Testis (tissue), 3 donors: ENCODE results near the gene KRT6B. TPM values are rescaled to one million over a fixed set of nuclear protein-coding genes. Genes with fewer than 3 reads are reported as not detected.

Experiments
- DNase-seq: peaks from one replicate; pipeline ENCODE4 v3.0.0-alpha.2; 2019
- H3K27ac ChIP-seq, 2 donors: fragments of 200-600 bp; sonication (generic); one replicate each; pipeline ENCODE4 v1.5.1; 2019
- H3K27me3 ChIP-seq: fragments of 200-600 bp; sonication (generic); one replicate; pipeline ENCODE4 v1.5.1; 2019
- H3K36me3 ChIP-seq: fragments of 200-600 bp; sonication (generic); one replicate; pipeline ENCODE4 v1.5.1; 2017; ENCODE audit warnings: low read depth; ENCODE audit errors: missing control alignments
- H3K4me1 ChIP-seq: fragments of 200-600 bp; sonication (generic); one replicate; pipeline ENCODE4 v1.5.1; 2019
- H3K4me3 ChIP-seq, 2 donors: fragments of 200-600 bp; sonication (generic); one replicate each; pipeline ENCODE4 v1.5.1; 2017 to 2019
- H3K9me3 ChIP-seq: fragments of 200-600 bp; sonication (generic); one replicate; pipeline ENCODE4 v1.5.1; 2017
- CTCF ChIP-seq, 3 experiments: fragments of 450-650 bp in 2 of 3; fragments of 200-600 bp in 1 of 3; sonication (generic) in 1 of 3; IDR thresholded peaks; one replicate each; pipeline ENCODE4 v1.5.1; 2016 to 2019; ENCODE audit warnings: antibody characterized with exemption in 3 of 3, mild to moderate bottlenecking in 2 of 3, moderate library complexity in 1 of 3
- POLR2A ChIP-seq: fragments of 450-650 bp; IDR thresholded peaks from one replicate; pipeline ENCODE4 v1.6.1; 2017; ENCODE audit warnings: antibody characterized with exemption, mild to moderate bottlenecking, moderate library complexity
- WGBS, 2 donors: methylation state at CpG; one replicate each; pipeline ENCODE4 v1.1.5; 2018; 5-methylcytosine and 5-hydroxymethylcytosine counted together
- intact Hi-C: fragments of 100-400 bp; cut with DNase I; formaldehyde crosslinking; loops from one replicate; pipeline ENCODE4 v1.15.1; 2023; ENCODE audit warnings: low total_unique reads
- polyA plus RNA-seq: library from polyadenylated mRNA; stranded (reverse); fragments of 350-450 nt; fragmentation: Illumina TruSeq; extraction: RNeasy Lipid Tissue Mini Kit (QIAGEN cat#74804); gene quantifications from one replicate; pipeline ENCODE4 v1.2.3, GENCODE V29; 2014; ENCODE audit warnings: low read depth, low replicate concordance; ENCODE audit not compliant: insufficient read depth
- total RNA-seq, 2 donors: library from RNA; depleted of rRNA; stranded (reverse); fragments of >200 nt; gene quantifications; one replicate each; pipeline ENCODE4 v1.2.3, GENCODE V29; 2016

The KRT6B gene
- total and polyA plus RNA-seq, 3 donors from 2014 or later = 0.19 TPM; not detected in 2

- Histone ChIP-seq H3K9me3 (no peaks in the 10 kb centered on the region), H3K4me1 (no peaks in the 10 kb centered on the region), H3K36me3 (no peaks in the 10 kb centered on the region), H3K4me3 (no peak overlapping the region), H3K27ac (no peak overlapping the region), H3K27me3 (no peaks in the 10 kb centered on the region)
- intact Hi-C loops = no loop called here
- WGBS, 2 donors = 69 to 70% methylated on average over 9 of the region's 9 CpGs
- DNase-seq = no peak
- TF ChIP-seq CTCF (IDR thresholded peaks at IDR 0.05) (no peak), POLR2A (no peak)
These were observed 15.7 kb downstream of the KRT6B start for GRCh38 chr12:52436000-52436827.

GRCh38 chr12:52435659-52435999 is 16.3 kb downstream of the KRT6B start:
- no peaks in the 10 kb centered on the region for H3K4me1 ChIP-seq
- H3K27me3 ChIP-seq = no peaks in the 10 kb centered on the region
- no peak overlapping the region for H3K27ac ChIP-seq
- no peak for DNase-seq
- 90 to 91% methylated on average over 6 of the region's 6 CpGs for WGBS, 2 donors
- TF ChIP-seq POLR2A = no peak
- TF ChIP-seq CTCF (IDR thresholded peaks at IDR 0.05) = no peak
- no peaks in the 10 kb centered on the region for H3K9me3 ChIP-seq
- intact Hi-C loops = no loop called here
- no peak overlapping the region for H3K4me3 ChIP-seq
- H3K36me3 ChIP-seq = no peaks in the 10 kb centered on the region

GRCh38 chr12:52434760-52435530 is 17.0 kb downstream of the KRT6B start:
- Histone ChIP-seq H3K27ac (no peak overlapping the region), H3K27me3 (no peaks in the 10 kb centered on the region), H3K9me3 (no peaks in the 10 kb centered on the region), H3K4me1 (no peaks in the 10 kb centered on the region), H3K4me3 (no peak overlapping the region), H3K36me3 (no peaks in the 10 kb centered on the region)
- TF ChIP-seq CTCF (IDR thresholded peaks at IDR 0.05) (no peak), POLR2A (no peak)
- WGBS, 2 donors = 88 to 90% methylated on average over 6 of the region's 6 CpGs
- intact Hi-C loops = no loop called here
- DNase-seq = no peak

- intact Hi-C loops = no loop called here
- no peaks in the 10 kb centered on the region for H3K9me3 ChIP-seq
- WGBS, 2 donors = 92 to 93% methylated on average over 19 to 20 of the region's 20 CpGs
- H3K27me3 ChIP-seq = no peaks in the 10 kb centered on the region
- no peak for DNase-seq
- H3K4me1 ChIP-seq = no peaks in the 10 kb centered on the region
- no peak for TF ChIP-seq CTCF (IDR thresholded peaks at IDR 0.05)
- no peak for TF ChIP-seq POLR2A
- no peaks in the 10 kb centered on the region for H3K36me3 ChIP-seq
- H3K4me3 ChIP-seq = no peak within 1 kb of the TSS
- H3K27ac ChIP-seq = no peak within 1 kb of the TSS
These were observed 17.7 kb downstream of the KRT6B start, which contains the start of gene KRT75 for GRCh38 chr12:52434081-52434733. TSS of gene KRT75 (minus strand) at chr12:52434371. CDS start at chr12:52434304, 67 bp downstream.
